SK-N-SH treated with all-trans-retinoic acid at 6 μM for 48 hours (cell line): ENCODE data around the gene MOCS1.
A peak's percentile ranks its signal among the peaks of the same experiment; 100 is the strongest.

Experiments used
- ATAC-seq: fragments of 200-7000 bp; cut with Tn5 transposase; 3 replicates; pipeline ENCODE4 v1.9.1; 2020; ENCODE audit warnings: mild to moderate bottlenecking, moderate library complexity
- BACH2 ChIP-seq: fragments of 250-450 bp; sonication (Bioruptor Pico); IDR thresholded peaks from 2 replicates; pipeline ENCODE4 v1.9.0; 2021; ENCODE audit warnings: mild to moderate bottlenecking, borderline replicate concordance
- CREB5 ChIP-seq: fragments of 250-450 bp; sonication (Bioruptor Pico); IDR thresholded peaks from 2 replicates; pipeline ENCODE4 v1.5.1; 2020; ENCODE audit warnings: low read depth, mild to moderate bottlenecking, moderate library complexity
- CSDC2 ChIP-seq: fragments of 250-450 bp; sonication (Bioruptor Pico); IDR thresholded peaks from 2 replicates; pipeline ENCODE4 v1.5.0; 2020; ENCODE audit warnings: mild to moderate bottlenecking, moderate library complexity
- CSRNP3 ChIP-seq: fragments of 250-450 bp; sonication (Bioruptor Pico); IDR thresholded peaks from 2 replicates; pipeline ENCODE4 v1.5.1; 2021; ENCODE audit warnings: mild to moderate bottlenecking, moderate library complexity
- ESRRG ChIP-seq: fragments of 250-450 bp; sonication (Bioruptor Pico); IDR thresholded peaks from 2 replicates; pipeline ENCODE4 v1.6.1; 2021; ENCODE audit warnings: mild to moderate bottlenecking
- GLIS3 ChIP-seq: fragments of 250-450 bp; sonication (Bioruptor Pico); IDR thresholded peaks from 2 replicates; pipeline ENCODE4 v1.5.0; 2020; ENCODE audit warnings: mild to moderate bottlenecking, moderate library complexity
- ISL1 ChIP-seq: fragments of 250-450 bp; sonication (Bioruptor Pico); IDR thresholded peaks from 2 replicates; pipeline ENCODE4 v2.1.2; 2022; ENCODE audit warnings: mild to moderate bottlenecking, moderate library complexity
- OSR1 ChIP-seq: fragments of 250-450 bp; sonication (Bioruptor Pico); IDR thresholded peaks from 2 replicates; pipeline ENCODE4 v1.8.0; 2022; ENCODE audit warnings: moderate library complexity, mild to moderate bottlenecking, inconsistent platforms
- PATZ1 ChIP-seq: fragments of 250-450 bp; sonication (Bioruptor Pico); IDR thresholded peaks from 2 replicates; pipeline ENCODE4 v1.8.0; 2020; ENCODE audit warnings: mild to moderate bottlenecking, moderate library complexity, borderline replicate concordance
- RARB ChIP-seq: fragments of 250-450 bp; sonication (Bioruptor Pico); IDR thresholded peaks from 2 replicates; pipeline ENCODE4 v1.8.0; 2021; ENCODE audit warnings: mild to moderate bottlenecking, moderate library complexity
- SNAI2 ChIP-seq: fragments of 250-450 bp; sonication (Bioruptor Pico); IDR thresholded peaks from 2 replicates; pipeline ENCODE4 v1.5.0; 2020; ENCODE audit warnings: mild to moderate bottlenecking, moderate library complexity
- TCF4 ChIP-seq: fragments of 250-450 bp; sonication (Bioruptor Pico); IDR thresholded peaks from 2 replicates; pipeline ENCODE4 v1.8.0; 2021; ENCODE audit warnings: mild to moderate bottlenecking, moderate library complexity, borderline replicate concordance
- TOX ChIP-seq: fragments of 250-450 bp; sonication (Bioruptor Pico); IDR thresholded peaks from 2 replicates; pipeline ENCODE4 v1.8.0; 2021; ENCODE audit warnings: mild to moderate bottlenecking, moderate library complexity, borderline replicate concordance
- TSHZ2 ChIP-seq: fragments of 250-450 bp; sonication (Bioruptor Pico); IDR thresholded peaks from 2 replicates; pipeline ENCODE4 v1.5.0; 2020; ENCODE audit warnings: mild to moderate bottlenecking, moderate library complexity
- ZC3H10 ChIP-seq: fragments of 250-450 bp; sonication (Bioruptor Pico); IDR thresholded peaks from 2 replicates; pipeline ENCODE4 v1.5.1; 2021; ENCODE audit warnings: mild to moderate bottlenecking, moderate library complexity
- ZFP3 ChIP-seq: fragments of 250-450 bp; sonication (Bioruptor Pico); IDR thresholded peaks from 2 replicates; pipeline ENCODE4 v1.5.0; 2020; ENCODE audit warnings: mild to moderate bottlenecking, moderate library complexity
- ZNF565 ChIP-seq: fragments of 450-650 bp; formaldehyde crosslinking; conservative IDR thresholded peaks from 2 replicates; pipeline ENCODE4 v1.5.0; 2020; ENCODE audit warnings: low read depth, mild to moderate bottlenecking, moderate library complexity
- ZNF8 ChIP-seq: fragments of 450-650 bp; formaldehyde crosslinking; IDR thresholded peaks from 2 replicates; pipeline ENCODE4 v1.5.0; 2020; ENCODE audit warnings: mild to moderate bottlenecking, moderate library complexity

Gene MOCS1

GRCh38 chr6:39887692-39888450 is 46.4 kb downstream of the MOCS1 start:
- TF ChIP-seq ZC3H10 (CRISPR knock-in tag) (no peak), ESRRG (no peak), SNAI2 (no peak), CREB5 (CRISPR knock-in tag) (no peak), TCF4 (no peak), ISL1 (CRISPR knock-in tag) (0 out of 2 replicates have a peak, but pooled peaks have one; percentile 23), ZNF565 (CRISPR knock-in tag) (no peak)
- peak; percentile 77 for ATAC-seq

GRCh38 chr6:39886871-39887270 is 47.4 kb downstream of the MOCS1 start:
- no peak for ATAC-seq
- TF ChIP-seq TSHZ2, result no peak
- TF ChIP-seq RARB (CRISPR knock-in tag), result no peak
- no peak for TF ChIP-seq PATZ1 (CRISPR knock-in tag)
- TF ChIP-seq ISL1 (CRISPR knock-in tag), result no peak
- TF ChIP-seq ZNF8 (CRISPR knock-in tag), result no peak
- no peak for TF ChIP-seq GLIS3 (CRISPR knock-in tag)
- TF ChIP-seq SNAI2, result no peak
- no peak for TF ChIP-seq CSDC2 (CRISPR knock-in tag)
- no peak for TF ChIP-seq OSR1 (CRISPR knock-in tag)

- no peak for ATAC-seq
- TF ChIP-seq ZFP3 (CRISPR knock-in tag) (no peak), CREB5 (CRISPR knock-in tag) (no peak), BACH2 (CRISPR knock-in tag) (no peak), ZNF8 (CRISPR knock-in tag) (no peak), ISL1 (CRISPR knock-in tag) (no peak), TOX (CRISPR knock-in tag) (no peak), CSRNP3 (CRISPR knock-in tag) (no peak), TCF4 (no peak), ZC3H10 (CRISPR knock-in tag) (no peak)
Observed at GRCh38 chr6:39885691-39886090, 48.6 kb downstream of the MOCS1 start.

GRCh38 chr6:39884696-39885095 is 49.6 kb downstream of the MOCS1 start:
- no peak for ATAC-seq
- no peak for TF ChIP-seq CSDC2 (CRISPR knock-in tag)
